Measurements from ENCODE around the gene CDPF1.

- no peak for TF ChIP-seq CTCF (IDR thresholded peaks at IDR 0.05; ENCODE audit: insufficient read depth, low read depth, low read length)
- TF ChIP-seq EZH2 (IDR thresholded peaks at IDR 0.05; ENCODE audit: insufficient read depth, low read length) = no peak
Measured at GRCh38 chr22:46280063-46280817, 30.1 kb upstream of the CDPF1 start.
